Activated CD8-positive, alpha-beta T cell treated with anti-CD3 and anti-CD28 coated beads for 36 hours (primary cell): ENCODE results near the gene UROC1. TPM values are rescaled to one million over a fixed set of nuclear protein-coding genes. Genes with fewer than 3 reads are reported as not detected.

Experiments used
- ATAC-seq: fragments of 200-7000 bp; cut with Tn5 transposase; one replicate; pipeline ENCODE4 v1.10.0; 2021; ENCODE audit warnings: mild to moderate bottlenecking, moderate library complexity
- CTCF ChIA-PET: fragments of 350-600 bp; sonication (Branson Sonifier 250); formaldehyde crosslinking; loops from one replicate; lab custom pipeline; 2021; ENCODE audit warnings: antibody characterized with exemption; lab: Charles Lee
- POLR2A ChIA-PET: fragments of 350-600 bp; sonication (Branson Sonifier 250); formaldehyde crosslinking; loops from one replicate; lab custom pipeline; 2021; ENCODE audit warnings: antibody characterized with exemption; lab: Charles Lee
- DNase-seq: peaks from one replicate; pipeline ENCODE4 v3.0.0-alpha.2; 2020
- H3K27ac Mint-ChIP-seq: one replicate; pipeline ENCODE4 v1.8.0; 2021; ENCODE audit warnings: mild to moderate bottlenecking, mixed read lengths
- H3K27me3 Mint-ChIP-seq: one replicate; pipeline ENCODE4 v1.8.0; 2021; ENCODE audit warnings: mixed read lengths
- H3K36me3 Mint-ChIP-seq: one replicate; pipeline ENCODE4 v1.8.0; 2021; ENCODE audit warnings: low read depth, mixed read lengths
- H3K4me1 Mint-ChIP-seq: one replicate; pipeline ENCODE4 v1.8.0; 2021; ENCODE audit warnings: low read depth, mixed read lengths
- H3K4me3 Mint-ChIP-seq: one replicate; pipeline ENCODE4 v1.8.0; 2021; ENCODE audit warnings: mild to moderate bottlenecking, moderate library complexity, mixed read lengths
- H3K9me3 Mint-ChIP-seq: one replicate; pipeline ENCODE4 v1.8.0; 2021; ENCODE audit warnings: mixed read lengths
- CTCF ChIP-seq: fragments of 200-600 bp; IDR thresholded peaks from one replicate; pipeline ENCODE4 v1.8.0; 2022; ENCODE audit warnings: antibody characterized with exemption, mild to moderate bottlenecking
- intact Hi-C: fragments of 100-400 bp; cut with micrococcal nuclease; formaldehyde crosslinking; loops from one replicate; pipeline ENCODE4 v1.10.0; 2022
- total RNA-seq, 2 experiments: library from RNA; stranded (reverse); gene quantifications; one replicate each; pipeline ENCODE4 v1.2.3, GENCODE V29; 2021

The UROC1 gene
- total RNA-seq, 2 experiments from 2014 or later, result not detected

GRCh38 chr3:126473292-126474168 lies 44.0 kb downstream of the UROC1 start:
- no peaks in the 10 kb centered on the region for H3K27me3 Mint-ChIP-seq
- no peaks in the 10 kb centered on the region for H3K9me3 Mint-ChIP-seq
- ATAC-seq (no peak), DNase-seq (peak; percentile 32)
- H3K27ac Mint-ChIP-seq, result peak overlapping the region; percentile 64
- CTCF ChIA-PET, result interaction anchor here (1.5 kb wide), 1 partner anchor 43 kb away, joined by 4 read pairs; no protein-coding TSS in a partner anchor
- H3K4me3 Mint-ChIP-seq, result peak overlapping the region; percentile 82
- H3K4me1 Mint-ChIP-seq, result peaks cover 48% of the 10 kb centered on the region
- intact Hi-C loops, result no loop called here
- POLR2A ChIA-PET, result interaction anchor here (0.5 to 0.6 kb wide), 2 partner anchors 129 to 1578 kb away, joined by 3 read pairs; no protein-coding TSS in a partner anchor
- peaks cover 51% of the 10 kb centered on the region for H3K36me3 Mint-ChIP-seq
- TF ChIP-seq CTCF, result no peak

- ATAC-seq (no peak), DNase-seq (peak; percentile 45)
- Mint-ChIP-seq H3K36me3 (peaks cover 58% of the 10 kb centered on the region), H3K9me3 (no peaks in the 10 kb centered on the region), H3K27ac (peak overlapping the region; percentile 64), H3K27me3 (no peaks in the 10 kb centered on the region), H3K4me1 (peaks cover 54% of the 10 kb centered on the region), H3K4me3 (peak overlapping the region; percentile 82)
- no peak for TF ChIP-seq CTCF
- ChIA-PET CTCF (interaction anchor here (1.5 kb wide), 1 partner anchor 10 kb away, joined by 7 read pairs; no protein-coding TSS in a partner anchor), POLR2A (interaction anchor here (0.8 kb wide), 1 partner anchor 9 kb away, joined by 3 read pairs; no protein-coding TSS in a partner anchor)
- intact Hi-C loops, result no loop called here
These were observed 45.1 kb downstream of the UROC1 start for GRCh38 chr3:126472277-126473006.

- peaks cover 68% of the 10 kb centered on the region for H3K36me3 Mint-ChIP-seq
- no peaks in the 10 kb centered on the region for H3K27me3 Mint-ChIP-seq
- peaks cover 51% of the 10 kb centered on the region for H3K4me1 Mint-ChIP-seq
These were observed 48.1 kb downstream of the UROC1 start for GRCh38 chr3:126469479-126469878.

GRCh38 chr3:126468028-126468891 lies 49.3 kb downstream of the UROC1 start:
- TF ChIP-seq CTCF, result no peak
- H3K36me3 Mint-ChIP-seq, result peaks cover 63% of the 10 kb centered on the region
- H3K27ac Mint-ChIP-seq, result peak overlapping the region; percentile 71
- H3K4me1 Mint-ChIP-seq, result peaks cover 47% of the 10 kb centered on the region
- CTCF ChIA-PET, result no interaction called here
- no peak for DNase-seq
- no peak overlapping the region for H3K4me3 Mint-ChIP-seq
- intact Hi-C loops, result no loop called here
- ATAC-seq, result no peak
- no peaks in the 10 kb centered on the region for H3K9me3 Mint-ChIP-seq
- no peaks in the 10 kb centered on the region for H3K27me3 Mint-ChIP-seq
- POLR2A ChIA-PET, result no interaction called here

More at GRCh38 chr3:126469479-126469878, 48.1 kb downstream of the UROC1 start:
- TF ChIP-seq CTCF, result no peak
- intact Hi-C loops, result no loop called here
- CTCF ChIA-PET, result no interaction called here
- no peak overlapping the region for H3K27ac Mint-ChIP-seq
- no peaks in the 10 kb centered on the region for H3K9me3 Mint-ChIP-seq
- no peak for DNase-seq
- no peak overlapping the region for H3K4me3 Mint-ChIP-seq
- POLR2A ChIA-PET, result no interaction called here
- no peak for ATAC-seq
